Endothelial cell of umbilical vein (primary cell): ENCODE data around the gene NFKBIE. TPM values are rescaled to one million over a fixed set of nuclear protein-coding genes. Genes with fewer than 3 reads are reported as not detected.

Experiments used
- BruUV-seq: library from RNA; stranded (reverse); fragments of 400-500 nt; replicated peaks from 2 replicates; lab custom pipeline; 2021; lab: Mats Ljungman, UMichigan
- CTCF ChIA-PET: fragments of 300-600, 350-600 bp; sonication (Branson Sonifier 250); formaldehyde crosslinking; loops from one replicate; lab custom pipeline; 2021; ENCODE audit warnings: antibody characterized with exemption, inconsistent platforms; lab: Charles Lee
- POLR2A ChIA-PET: fragments of 300-600, 350-600 bp; sonication (Branson Sonifier 250); formaldehyde crosslinking; loops from one replicate; lab custom pipeline; 2021; ENCODE audit warnings: antibody characterized with exemption, inconsistent platforms; lab: Charles Lee
- DNase-seq: peaks from one replicate; pipeline ENCODE4 v3.0.0-alpha.2; 2011; ENCODE audit warnings: low read depth, low spot score
- FAIRE-seq: peaks from 2 replicates; lab custom pipeline; 2011; peaks lifted over from hg19 to GRCh38; lab: Jason Lieb, UNC
- H2AFZ ChIP-seq: 2 replicates; pipeline ENCODE4 v1.6.0; 2012; ENCODE audit warnings: low read depth, low read length, control low read depth, inconsistent platforms
- H3K27ac ChIP-seq: 2 replicates; pipeline ENCODE4 v1.5.1; 2011; ENCODE audit warnings: low read depth, mild to moderate bottlenecking, control low read depth, low read length, moderate library complexity; ENCODE audit not compliant: insufficient read depth
- H3K27me3 ChIP-seq, 2 experiments: 2 replicates each; pipeline versions ENCODE4 v1.6.0 to v1.6.1; 2011; ENCODE audit warnings: low read length in 2 of 2, mixed read lengths in 1 of 2; ENCODE audit not compliant: control insufficient read depth in 2 of 2, insufficient read depth in 2 of 2
- H3K36me3 ChIP-seq, 2 experiments: 2 replicates in 1 of 2; 3 replicates in 1 of 2; pipeline ENCODE4 v1.5.1; 2011; ENCODE audit warnings: low read length in 2 of 2, mild to moderate bottlenecking in 1 of 2, moderate library complexity in 1 of 2; ENCODE audit not compliant: control insufficient read depth in 2 of 2, insufficient read depth in 2 of 2; ENCODE audit errors: extremely low read depth in 1 of 2
- H3K4me1 ChIP-seq: 3 replicates; pipeline ENCODE4 v1.5.1; 2011; ENCODE audit warnings: mild to moderate bottlenecking, low read length; ENCODE audit not compliant: control insufficient read depth, insufficient read depth; ENCODE audit errors: extremely low read depth
- H3K4me2 ChIP-seq: 2 replicates; pipeline ENCODE4 v1.6.1; 2011; ENCODE audit warnings: low read length, control low read depth, mixed read lengths; ENCODE audit not compliant: insufficient read depth
- H3K4me3 ChIP-seq, 3 experiments: fragments of 200-600 bp in 1 of 3; sonication (generic), shearing (Covaris generic) in 1 of 3; replicated peaks in 1 of 3; 2 replicates each; pipeline ENCODE4 v1.5.1; 2011 to 2016; ENCODE audit warnings: control low read depth in 3 of 3, low read length in 3 of 3, mild to moderate bottlenecking in 2 of 3, inconsistent platforms in 1 of 3, low read depth in 1 of 3, moderate library complexity in 1 of 3; ENCODE audit not compliant: insufficient read depth in 1 of 3
- H3K79me2 ChIP-seq: 2 replicates; pipeline ENCODE4 v1.6.0; 2012; ENCODE audit warnings: low read length, inconsistent platforms; ENCODE audit not compliant: control insufficient read depth, insufficient read depth
- H3K9ac ChIP-seq: replicated peaks from 2 replicates; pipeline ENCODE3; 2011; ENCODE audit warnings: low read length, control low read depth; ENCODE audit not compliant: insufficient read depth; ENCODE audit errors: extremely low read depth
- H3K9me1 ChIP-seq: replicated peaks from 3 replicates; pipeline ENCODE4 v1.6.0; 2011; ENCODE audit warnings: mild to moderate bottlenecking, low read length; ENCODE audit not compliant: control insufficient read depth, insufficient read depth; ENCODE audit errors: extremely low read depth
- H3K9me3 ChIP-seq: replicated peaks from 2 replicates; pipeline ENCODE4 v1.5.1; 2012; ENCODE audit warnings: low read length, inconsistent platforms; ENCODE audit not compliant: control insufficient read depth, insufficient read depth
- H4K20me1 ChIP-seq: replicated peaks from 2 replicates; pipeline ENCODE3; 2011; ENCODE audit warnings: mild to moderate bottlenecking, low read length; ENCODE audit not compliant: control insufficient read depth, insufficient read depth; ENCODE audit errors: extremely low read depth
- EZH2 ChIP-seq: IDR thresholded peaks from 2 replicates; pipeline ENCODE4 v1.6.1; 2012; ENCODE audit warnings: borderline replicate concordance, low read depth, mild to moderate bottlenecking, moderate library complexity, low read length, inconsistent platforms; ENCODE audit not compliant: severe bottlenecking
- FOS ChIP-seq: IDR thresholded peaks from 2 replicates; pipeline ENCODE4 v1.6.1; 2011; ENCODE audit warnings: mild to moderate bottlenecking, low read length, moderate library complexity, borderline replicate concordance; ENCODE audit not compliant: insufficient read depth
- GATA2 ChIP-seq: IDR thresholded peaks from 2 replicates; pipeline ENCODE4 v1.7.0; 2011; ENCODE audit warnings: low read depth, mild to moderate bottlenecking, moderate library complexity, mixed read lengths, low read length; ENCODE audit not compliant: insufficient read length, insufficient read depth
- POLR2A ChIP-seq: IDR thresholded peaks from 2 replicates; pipeline ENCODE4 v1.6.1; 2012; ENCODE audit warnings: low read depth, mild to moderate bottlenecking, control low read depth, low read length
- dilution Hi-C: fragments of 300-500 bp; cut with MboI; formaldehyde crosslinking; loops from one replicate; pipeline ENCODE4 v1.15.0; 2019; ENCODE audit warnings: low sequenced_read_pairs; ENCODE audit not compliant: extremely low pct_ligation_motif_present
- intact Hi-C: fragments of 100-400 bp; cut with micrococcal nuclease; formaldehyde crosslinking; loops from one replicate; pipeline ENCODE4 v1.10.0; 2022
- polyA plus RNA-seq, 4 experiments: library from polyadenylated mRNA; depleted of rRNA in 3 of 4; stranded (reverse) in 3 of 4; unstranded in 1 of 4; fragments of >200 nt; gene quantifications; 2 replicates each; pipeline versions ENCODE4 v1.2.1 to v1.2.3, GENCODE V29; 2011 to 2012; ENCODE audit warnings: missing spikeins in 1 of 4
- total RNA-seq: library from RNA; stranded (reverse); gene quantifications from 2 replicates; pipeline ENCODE4 v1.2.3, GENCODE V29; 2021

Gene NFKBIE
- total and polyA plus RNA-seq, 2 donors (not counting 3 experiments of a cell fraction or from before 2014, with no cell fraction given) = 19.0 to 22.6 TPM

- no peaks in the 10 kb centered on the region for H4K20me1 ChIP-seq
- TF ChIP-seq GATA2 (no peak), POLR2A (no peak), EZH2 (no peak)
- H3K4me3 ChIP-seq = no peak overlapping the region
- DNase-seq (no peak), FAIRE-seq (no peak)
- H3K9me3 ChIP-seq = no peaks in the 10 kb centered on the region
- intact Hi-C loops = no loop called here
- no peak overlapping the region for H3K9ac ChIP-seq
- H3K27ac ChIP-seq = no peak overlapping the region
- H2AFZ ChIP-seq = no peak overlapping the region
- H3K36me3 ChIP-seq = peaks cover 0 to under 1% of the 10 kb centered on the region in 2 experiments
- ChIA-PET CTCF (interaction anchor here (1.1 to 6.2 kb wide), 13 partner anchors 9 to 202 kb away, joined by 3 to 154 read pairs (median 11); partner anchors contain the start of genes AARS2, SLC35B2 and SPATS1), POLR2A (no interaction called here)
- dilution Hi-C loops = no loop called here
- H3K4me2 ChIP-seq = no peak overlapping the region
- no peaks in the 10 kb centered on the region for H3K9me1 ChIP-seq
- H3K27me3 ChIP-seq = peaks cover 22 to 31% of the 10 kb centered on the region in 2 experiments
- peaks cover 19% of the 10 kb centered on the region for H3K79me2 ChIP-seq
- H3K4me1 ChIP-seq = peaks cover 34% of the 10 kb centered on the region
- no TSS peak for BruUV-seq
Measured at GRCh38 chr6:44267252-44267651, 1.9 kb upstream of the NFKBIE start.

- dilution Hi-C loops (no loop called here), intact Hi-C loops (no loop called here)
- Histone ChIP-seq H3K27me3 (peaks cover 15 to 24% of the 10 kb centered on the region in 2 experiments), H4K20me1 (no peaks in the 10 kb centered on the region), H3K4me1 (peaks cover 36% of the 10 kb centered on the region), H3K4me3 (no peak overlapping the region), H3K36me3 (peaks cover 2 to 3% of the 10 kb centered on the region in 2 experiments), H3K9me1 (no peaks in the 10 kb centered on the region), H3K79me2 (peaks cover 26% of the 10 kb centered on the region), H3K4me2 (no peak overlapping the region), H3K9ac (no peak overlapping the region), H3K9me3 (no peaks in the 10 kb centered on the region), H2AFZ (no peak overlapping the region), H3K27ac (no peak overlapping the region)
- ChIA-PET POLR2A (no interaction called here), CTCF (interaction anchor here (0.6 to 6.2 kb wide), 4 partner anchors 10 to 71 kb away, joined by 4 to 154 read pairs (median 20); partner anchors contain the start of genes AARS2 and SLC35B2)
- no peak for TF ChIP-seq FOS
- DNase-seq (no peak), FAIRE-seq (no peak)
- no TSS peak for BruUV-seq
Measured at GRCh38 chr6:44266347-44266746, 996 bp upstream of the NFKBIE start.
